ENCODE data around the gene GPX3. TPM values are rescaled to one million over a fixed set of nuclear protein-coding genes. Genes with fewer than 3 reads are reported as not detected.

Gene GPX3
- polyA plus RNA-seq, 1 of the 3 experiments (the other 2 are of a cell fraction): 3.2 TPM

DNA sequence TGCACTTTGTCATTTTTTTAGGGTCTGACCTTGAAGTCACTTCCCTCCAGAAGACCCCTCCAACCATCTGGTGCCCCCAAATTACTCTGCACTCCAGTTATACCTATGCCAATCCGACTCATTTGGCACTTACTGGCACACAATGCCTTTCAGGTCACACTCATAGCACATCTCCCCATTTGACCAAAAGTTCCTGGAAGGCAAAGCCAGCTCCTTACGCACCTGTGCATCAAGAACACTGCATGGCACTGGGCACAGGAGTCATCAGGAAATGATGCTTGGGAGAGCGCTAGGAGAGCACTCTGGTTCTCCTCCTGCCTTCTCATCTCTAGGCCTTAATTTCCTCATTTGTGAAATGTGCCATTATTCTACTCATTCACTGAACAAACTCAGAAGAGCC, 57.6 kb downstream of the GPX3 start:
- H3K36me3 ChIP-seq (replicated peaks in 1 of 2; ENCODE audit: control insufficient read depth in 1 of 2, insufficient read depth in 2 of 2, low read length in 1 of 2): peaks cover 0 to 4% of the 10 kb centered on the region in 2 experiments
- H3K27ac ChIP-seq (ENCODE audit: low read depth in 2 of 2, low read length in 1 of 2): no peak overlapping the region
- TF ChIP-seq NFIC (IDR thresholded peaks at IDR 0.05; ENCODE audit: borderline replicate concordance) (no peak), GATA2 (CRISPR knock-in tag; IDR thresholded peaks at IDR 0.05) (no peak)
- no peaks in the 10 kb centered on the region for H3K9me3 ChIP-seq
- peaks cover 40% of the 10 kb centered on the region for H4K20me1 ChIP-seq (ENCODE audit: insufficient read depth)
- H3K9ac ChIP-seq: no peak overlapping the region
- POLR2A ChIA-PET: no interaction called here
- no peak overlapping the region for H3K4me3 ChIP-seq (ENCODE audit: low read depth in 2 of 2, low read length in 1 of 2)
- H2AFZ ChIP-seq (ENCODE audit: low read depth): no peak overlapping the region
- peaks cover 76% of the 10 kb centered on the region for H3K79me2 ChIP-seq (ENCODE audit: insufficient read depth)
- no peaks in the 10 kb centered on the region for H3K9me2 ChIP-seq
- peaks cover 20% of the 10 kb centered on the region for H3F3A ChIP-seq (replicated peaks; ENCODE audit: insufficient read depth)
- no peak for DNase-seq
- H3K4me2 ChIP-seq: no peak overlapping the region
- CTCF ChIA-PET: interaction anchor here (1.1 to 4.9 kb wide), 5 partner anchors 14 to 87 kb away, joined by 3 to 22 read pairs (median 3); no protein-coding TSS in a partner anchor
- no peaks in the 10 kb centered on the region for H3K27me3 ChIP-seq (ENCODE audit: insufficient read depth)
- peaks cover 4 to 19% of the 10 kb centered on the region in 2 experiments; a peak in 3 of 4 replicates for H3K4me1 ChIP-seq (ENCODE audit: control insufficient read depth in 1 of 2, insufficient read depth in 2 of 2, low read depth in 1 of 2, low read length in 1 of 2)
- WGBS (ENCODE audit: low lambda C conversion rate): 90% methylated on average over 3 of the region's 3 CpGs

Other genes with a start within 250 kb of the GPX3 start
- 39.9 and 44.8 TPM in 2 replicates for gene SMIM3, start 241.8 kb upstream of the GPX3 start, polyA plus RNA-seq (2012; rRNA removed)
- 0.13 and 0.19 TPM in 2 replicates for gene IRGM, start 174.1 kb upstream of the GPX3 start, polyA plus RNA-seq (2012; rRNA removed)
- gene ZNF300, start 115.6 kb upstream of the GPX3 start, polyA plus RNA-seq (2012; rRNA removed): 3.5 and 4.9 TPM in 2 replicates
- 39.4 and 46.2 TPM in 2 replicates for gene TNIP1, start 60.4 kb downstream of the GPX3 start, polyA plus RNA-seq (2012; rRNA removed)
- 87.5 and 101 TPM in 2 replicates for gene ANXA6, start 137.2 kb downstream of the GPX3 start, polyA plus RNA-seq (2012; rRNA removed)
- gene CCDC69, start 203.5 kb downstream of the GPX3 start, polyA plus RNA-seq (2012; rRNA removed): 0.38 and 0.54 TPM in 2 replicates
- gene GM2A, start 232.6 kb downstream of the GPX3 start, polyA plus RNA-seq (2012; rRNA removed): 8.0 and 10.2 TPM in 2 replicates